Activated CD8-positive, alpha-beta T cell treated with anti-CD3 and anti-CD28 coated beads for 36 hours (primary cell): Measurements from ENCODE around the gene FIS1. TPM values are rescaled to one million over a fixed set of nuclear protein-coding genes. Genes with fewer than 3 reads are reported as not detected.
"Not testable (repeated sequence)": the region's sequence is repeated elsewhere in the genome, so short reads cannot be mapped to it uniquely, and the experiment has no call there.

Source experiments
- ATAC-seq: fragments of 200-7000 bp; cut with Tn5 transposase; one replicate; pipeline ENCODE4 v1.10.0; 2021; ENCODE audit warnings: mild to moderate bottlenecking, moderate library complexity
- CTCF ChIA-PET: fragments of 350-600 bp; sonication (Branson Sonifier 250); formaldehyde crosslinking; loops from one replicate; lab custom pipeline; 2021; ENCODE audit warnings: antibody characterized with exemption; lab: Charles Lee
- POLR2A ChIA-PET: fragments of 350-600 bp; sonication (Branson Sonifier 250); formaldehyde crosslinking; loops from one replicate; lab custom pipeline; 2021; ENCODE audit warnings: antibody characterized with exemption; lab: Charles Lee
- DNase-seq: peaks from one replicate; pipeline ENCODE4 v3.0.0-alpha.2; 2020
- H3K27ac Mint-ChIP-seq: one replicate; pipeline ENCODE4 v1.8.0; 2021; ENCODE audit warnings: mild to moderate bottlenecking, mixed read lengths
- H3K27me3 Mint-ChIP-seq: one replicate; pipeline ENCODE4 v1.8.0; 2021; ENCODE audit warnings: mixed read lengths
- H3K36me3 Mint-ChIP-seq: one replicate; pipeline ENCODE4 v1.8.0; 2021; ENCODE audit warnings: low read depth, mixed read lengths
- H3K4me1 Mint-ChIP-seq: one replicate; pipeline ENCODE4 v1.8.0; 2021; ENCODE audit warnings: low read depth, mixed read lengths
- H3K4me3 Mint-ChIP-seq: one replicate; pipeline ENCODE4 v1.8.0; 2021; ENCODE audit warnings: mild to moderate bottlenecking, moderate library complexity, mixed read lengths
- H3K9me3 Mint-ChIP-seq: one replicate; pipeline ENCODE4 v1.8.0; 2021; ENCODE audit warnings: mixed read lengths
- intact Hi-C: fragments of 100-400 bp; cut with micrococcal nuclease; formaldehyde crosslinking; loops from one replicate; pipeline ENCODE4 v1.10.0; 2022
- total RNA-seq, 2 experiments: library from RNA; stranded (reverse); gene quantifications; one replicate each; pipeline ENCODE4 v1.2.3, GENCODE V29; 2021
- TF ChIP-seq, protein P1 (sequence below): fragments of 200-600 bp; IDR thresholded peaks from one replicate; pipeline ENCODE4 v1.8.0; 2022; ENCODE audit warnings: antibody characterized with exemption, mild to moderate bottlenecking

The FIS1 gene
- total RNA-seq, 2 experiments from 2014 or later = 86.5 to 96.8 TPM

DNA sequence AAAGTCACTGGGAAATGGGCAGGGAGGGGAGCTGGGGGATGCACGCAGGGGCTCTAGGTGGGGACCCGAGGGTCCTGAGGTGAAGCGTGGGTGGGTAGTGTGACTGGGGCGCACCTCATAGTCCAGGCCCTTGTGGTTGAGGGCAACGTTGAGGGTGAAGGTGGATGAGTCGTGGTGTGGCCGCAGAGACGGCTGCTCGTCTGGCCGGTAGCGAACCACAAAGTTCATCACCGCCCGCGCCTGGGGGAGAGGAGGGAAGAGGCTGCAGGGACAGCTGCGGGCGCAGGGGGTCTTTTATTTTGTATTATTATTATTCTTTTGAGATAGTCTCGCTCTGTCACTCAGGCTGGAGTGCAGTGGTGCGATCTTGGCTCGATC is 38.2 kb downstream of the FIS1 start:
- Mint-ChIP-seq H3K27me3 (peaks cover 10% of the 10 kb centered on the region), H3K9me3 (no peaks in the 10 kb centered on the region), H3K36me3 (peaks cover 5% of the 10 kb centered on the region), H3K4me3 (no peak overlapping the region), H3K4me1 (no peaks in the 10 kb centered on the region), H3K27ac (no peak overlapping the region)
- intact Hi-C loops = no loop called here
- POLR2A ChIA-PET = interaction anchor here (1.8 kb wide), 1 partner anchor 11 kb away, joined by 4 read pairs; the partner anchor contains the start of genes PLOD3 and ZNHIT1
- TF ChIP-seq, protein P1, sequence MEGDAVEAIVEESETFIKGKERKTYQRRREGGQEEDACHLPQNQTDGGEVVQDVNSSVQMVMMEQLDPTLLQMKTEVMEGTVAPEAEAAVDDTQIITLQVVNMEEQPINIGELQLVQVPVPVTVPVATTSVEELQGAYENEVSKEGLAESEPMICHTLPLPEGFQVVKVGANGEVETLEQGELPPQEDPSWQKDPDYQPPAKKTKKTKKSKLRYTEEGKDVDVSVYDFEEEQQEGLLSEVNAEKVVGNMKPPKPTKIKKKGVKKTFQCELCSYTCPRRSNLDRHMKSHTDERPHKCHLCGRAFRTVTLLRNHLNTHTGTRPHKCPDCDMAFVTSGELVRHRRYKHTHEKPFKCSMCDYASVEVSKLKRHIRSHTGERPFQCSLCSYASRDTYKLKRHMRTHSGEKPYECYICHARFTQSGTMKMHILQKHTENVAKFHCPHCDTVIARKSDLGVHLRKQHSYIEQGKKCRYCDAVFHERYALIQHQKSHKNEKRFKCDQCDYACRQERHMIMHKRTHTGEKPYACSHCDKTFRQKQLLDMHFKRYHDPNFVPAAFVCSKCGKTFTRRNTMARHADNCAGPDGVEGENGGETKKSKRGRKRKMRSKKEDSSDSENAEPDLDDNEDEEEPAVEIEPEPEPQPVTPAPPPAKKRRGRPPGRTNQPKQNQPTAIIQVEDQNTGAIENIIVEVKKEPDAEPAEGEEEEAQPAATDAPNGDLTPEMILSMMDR = no peak
- ATAC-seq (no peak), DNase-seq (no peak)
- CTCF ChIA-PET = no interaction called here

DNA sequence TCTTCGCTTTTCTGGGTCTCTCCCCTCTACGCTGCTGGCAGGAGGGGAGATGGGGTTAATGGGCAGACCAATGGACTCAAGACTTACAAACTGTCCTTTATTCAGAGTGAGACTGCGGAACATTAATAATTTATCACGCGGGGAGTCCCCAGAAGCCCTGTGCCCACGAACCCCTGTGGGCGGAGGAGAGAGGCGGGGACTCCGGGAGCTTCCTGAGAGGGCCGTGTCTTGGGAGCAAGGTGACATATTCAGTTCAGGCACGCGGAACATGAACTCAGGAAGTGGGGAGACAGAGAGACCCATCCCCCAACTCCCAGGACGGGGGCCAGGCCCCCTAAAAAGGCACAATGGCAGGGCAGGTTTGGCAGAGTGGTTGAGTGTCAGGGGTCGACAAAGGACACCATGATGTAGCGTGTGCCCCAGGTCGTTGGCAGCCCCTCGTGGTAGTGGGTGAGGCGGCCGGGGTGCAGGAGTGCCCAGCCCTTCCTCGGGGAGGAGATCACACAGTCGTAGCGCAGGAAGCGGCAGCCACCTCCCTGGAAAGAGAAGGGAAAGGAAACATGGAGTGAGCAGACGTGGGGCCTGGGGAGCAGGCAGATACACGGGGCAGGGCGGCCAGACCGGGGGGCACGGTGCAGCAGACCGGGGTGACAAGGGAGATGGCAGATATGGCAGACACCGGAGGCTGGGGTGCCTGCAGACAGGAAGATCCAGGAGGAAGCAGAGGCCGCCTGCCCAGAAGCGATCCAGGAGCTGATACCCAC is 38.8 kb downstream of the FIS1 start:
- peaks cover 5% of the 10 kb centered on the region for H3K36me3 Mint-ChIP-seq
- no peak for DNase-seq
- intact Hi-C loops = no loop called here
- ChIA-PET CTCF (interaction anchor here (4.7 kb wide), 1 partner anchor 14 kb away, joined by 24 read pairs; no protein-coding TSS in a partner anchor), POLR2A (interaction anchor here (0.6 to 1.8 kb wide), 2 partner anchors 12 to 225 kb away, joined by 4 to 5 read pairs; partner anchors contain the start of genes PLOD3 and ZNHIT1)
- no peak overlapping the region for H3K27ac Mint-ChIP-seq
- no peaks in the 10 kb centered on the region for H3K9me3 Mint-ChIP-seq
- ATAC-seq = no peak
- H3K4me3 Mint-ChIP-seq = no peak overlapping the region
- H3K27me3 Mint-ChIP-seq = peaks cover 15% of the 10 kb centered on the region
- no peaks in the 10 kb centered on the region for H3K4me1 Mint-ChIP-seq
- TF ChIP-seq, protein P1 = no peak

DNA sequence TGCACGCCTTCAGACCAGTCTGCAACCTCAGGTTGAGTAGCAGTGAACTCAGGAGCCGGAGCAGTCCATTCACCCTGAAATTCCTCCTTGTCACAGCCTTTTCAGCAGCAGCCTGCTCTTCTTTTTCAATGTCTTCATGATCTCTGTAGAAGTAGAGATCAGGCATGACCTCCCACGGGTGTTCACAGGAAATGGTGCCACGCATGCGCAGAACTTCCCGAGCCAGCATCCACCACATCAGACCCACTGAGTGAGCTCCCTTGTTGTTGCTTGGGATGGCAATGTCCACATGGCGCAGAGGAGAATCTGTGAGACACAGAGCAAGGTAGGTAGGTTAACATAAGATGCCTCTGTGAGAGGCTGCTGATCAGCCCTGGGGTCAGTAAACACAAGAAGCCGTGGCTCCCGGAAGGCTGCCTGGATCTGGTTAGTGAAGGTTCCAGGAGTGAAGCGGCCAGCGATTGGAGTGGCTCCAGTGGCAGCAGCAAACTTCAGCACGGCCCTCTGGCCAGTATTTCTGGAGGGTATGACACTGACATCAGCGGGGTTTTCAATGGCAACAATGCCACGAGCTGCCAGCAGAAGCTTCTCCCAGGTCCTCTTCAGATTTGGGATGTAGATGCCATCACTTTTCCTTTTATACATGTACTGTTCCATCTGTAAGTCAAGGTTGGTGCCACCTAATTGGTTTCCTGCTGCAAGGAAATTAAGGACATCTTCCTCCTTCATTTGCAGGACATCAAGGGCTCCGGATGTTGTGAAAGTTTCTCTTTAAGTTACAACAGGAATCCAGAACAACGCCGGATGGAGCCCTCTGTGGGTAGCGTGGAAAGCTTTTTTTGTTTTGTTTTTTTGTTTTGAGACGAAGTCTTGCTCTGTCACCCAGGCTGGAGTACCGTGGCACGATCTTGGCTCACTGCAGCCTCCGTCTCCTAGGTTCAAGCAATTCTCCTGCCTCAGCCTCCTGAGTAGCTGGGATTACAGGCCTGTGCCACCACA is 40.8 kb downstream of the FIS1 start:
- H3K9me3 Mint-ChIP-seq, H3K4me1 Mint-ChIP-seq, H3K36me3 Mint-ChIP-seq, DNase-seq, ATAC-seq, intact Hi-C loops, POLR2A ChIA-PET: not testable (repeated sequence)
- CTCF ChIA-PET = interaction anchor here (4.7 kb wide), 1 partner anchor 11 kb away, joined by 24 read pairs; no protein-coding TSS in a partner anchor
- Mint-ChIP-seq H3K27me3 (peaks cover 27% of the 10 kb centered on the region), H3K27ac (peak overlapping the region; percentile 47), H3K4me3 (peak overlapping the region; percentile 22)

DNA sequence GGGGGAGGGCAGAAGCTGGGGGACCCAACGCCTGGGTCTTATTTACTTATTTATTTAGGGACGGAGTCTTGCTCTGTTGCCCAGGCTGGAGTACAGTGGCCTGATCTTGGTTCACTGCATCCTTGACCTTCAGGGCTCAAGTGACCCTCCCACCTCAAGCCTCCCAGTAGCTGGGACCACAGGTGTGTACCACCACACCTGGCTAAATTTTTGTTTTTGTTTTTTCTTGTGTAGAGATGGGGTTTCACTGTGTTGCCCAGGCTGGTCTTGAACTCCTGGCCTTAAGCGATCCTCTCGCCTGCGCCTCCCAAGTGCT is 42.3 kb downstream of the FIS1 start:
- TF ChIP-seq, protein P1 = no peak
- H3K36me3 Mint-ChIP-seq = peaks cover 2% of the 10 kb centered on the region
- CTCF ChIA-PET = interaction anchor here (4.7 kb wide), 1 partner anchor 10 kb away, joined by 24 read pairs; no protein-coding TSS in a partner anchor
- no peak overlapping the region for H3K27ac Mint-ChIP-seq
- H3K27me3 Mint-ChIP-seq = peaks cover 27% of the 10 kb centered on the region
- no peak for ATAC-seq
- H3K4me1 Mint-ChIP-seq = peaks cover 2% of the 10 kb centered on the region
- H3K4me3 Mint-ChIP-seq = no peak overlapping the region
- intact Hi-C loops = no loop called here
- no peaks in the 10 kb centered on the region for H3K9me3 Mint-ChIP-seq
- POLR2A ChIA-PET = interaction anchor here (0.8 kb wide), 1 partner anchor 15 kb away, joined by 3 read pairs; the partner anchor contains the start of gene PLOD3
- DNase-seq = no peak
